ENCODE data around the gene FBXL17.

Gene FBXL17

GRCh38 chr5:108078882-108079281, 303.0 kb downstream of the FBXL17 start:
- no peak for DNase-seq

- DNase-seq: no peak
Observed at GRCh38 chr5:108078345-108078744, 303.6 kb downstream of the FBXL17 start.

- DNase-seq: no peak
Observed at GRCh38 chr5:108074626-108075025, 307.3 kb downstream of the FBXL17 start.

GRCh38 chr5:108064302-108064701, 317.6 kb downstream of the FBXL17 start:
- no peak for DNase-seq

GRCh38 chr5:108061941-108062340, 320.0 kb downstream of the FBXL17 start:
- DNase-seq: no peak

- DNase-seq: no peak
Observed at GRCh38 chr5:108060340-108060739, 321.6 kb downstream of the FBXL17 start.

GRCh38 chr5:108059334-108059733, 322.6 kb downstream of the FBXL17 start:
- DNase-seq: no peak

GRCh38 chr5:108054349-108054748, 327.5 kb downstream of the FBXL17 start:
- DNase-seq: no peak

GRCh38 chr5:108046955-108047670, 334.8 kb downstream of the FBXL17 start:
- DNase-seq: no peak

GRCh38 chr5:108036482-108036881, 345.4 kb downstream of the FBXL17 start:
- no peak for DNase-seq

GRCh38 chr5:108028883-108029282, 353.0 kb downstream of the FBXL17 start:
- DNase-seq: no peak

GRCh38 chr5:108028412-108028811, 353.5 kb downstream of the FBXL17 start:
- no peak for DNase-seq

GRCh38 chr5:108025957-108026356, 355.9 kb downstream of the FBXL17 start:
- DNase-seq: no peak

- DNase-seq: no peak
Observed at GRCh38 chr5:108024986-108025385, 356.9 kb downstream of the FBXL17 start.

- DNase-seq: no peak
Observed at GRCh38 chr5:108016101-108016500, 365.8 kb downstream of the FBXL17 start.

GRCh38 chr5:108006791-108007190, 375.1 kb downstream of the FBXL17 start:
- DNase-seq: no peak

- no peak for DNase-seq
Observed at GRCh38 chr5:108003178-108003577, 378.7 kb downstream of the FBXL17 start.

- no peak for DNase-seq
Observed at GRCh38 chr5:108001222-108001621, 380.7 kb downstream of the FBXL17 start.

- DNase-seq: no peak
Observed at GRCh38 chr5:107997338-107997980, 384.4 kb downstream of the FBXL17 start.

- no peak for DNase-seq
Observed at GRCh38 chr5:107993341-107993740, 388.6 kb downstream of the FBXL17 start.

- DNase-seq: no peak
Observed at GRCh38 chr5:107990881-107991810, 390.8 kb downstream of the FBXL17 start.

GRCh38 chr5:107985144-107985543, 396.8 kb downstream of the FBXL17 start:
- no peak for DNase-seq

GRCh38 chr5:107982703-107983425, 399.0 kb downstream of the FBXL17 start:
- no peak for DNase-seq
